ENCODE data around the gene PRDM2.

PRDM2 gene

GRCh38 chr1:13751458-13751871, 51.5 kb downstream of the PRDM2 start:
- TF ChIP-seq CTCF (conservative IDR thresholded peaks at IDR 0.05; ENCODE audit: low read length): no peak
- DNase-seq (ENCODE audit: low read depth): no peak
- H3K4me3 ChIP-seq (ENCODE audit: low read length): peak overlapping the region; percentile 83

- no peak for TF ChIP-seq CTCF (conservative IDR thresholded peaks at IDR 0.05; ENCODE audit: low read length)
- peak overlapping the region; percentile 83 for H3K4me3 ChIP-seq (ENCODE audit: low read length)
- DNase-seq (ENCODE audit: low read depth): no peak
Observed at GRCh38 chr1:13751985-13752384, 52.0 kb downstream of the PRDM2 start.

- no peak for TF ChIP-seq CTCF (conservative IDR thresholded peaks at IDR 0.05; ENCODE audit: low read length)
- no peak overlapping the region for H3K4me3 ChIP-seq (ENCODE audit: low read length)
- no peak for DNase-seq (ENCODE audit: low read depth)
Observed at GRCh38 chr1:13752852-13753251, 52.9 kb downstream of the PRDM2 start.

GRCh38 chr1:13753636-13754402, 53.8 kb downstream of the PRDM2 start:
- DNase-seq (ENCODE audit: low read depth): no peak
- TF ChIP-seq CTCF (conservative IDR thresholded peaks at IDR 0.05; ENCODE audit: low read length): no peak
- H3K4me3 ChIP-seq (ENCODE audit: low read length): no peak overlapping the region

GRCh38 chr1:13754510-13755103, 54.6 kb downstream of the PRDM2 start:
- peak; percentile 64 for DNase-seq (ENCODE audit: low read depth)
- TF ChIP-seq CTCF (conservative IDR thresholded peaks at IDR 0.05; ENCODE audit: low read length): no peak
- H3K4me3 ChIP-seq (ENCODE audit: low read length): no peak overlapping the region

- TF ChIP-seq CTCF (conservative IDR thresholded peaks at IDR 0.05; ENCODE audit: low read length): no peak
- DNase-seq (ENCODE audit: low read depth): no peak
- H3K4me3 ChIP-seq (ENCODE audit: low read length): no peak overlapping the region
Observed at GRCh38 chr1:13756557-13757315, 56.7 kb downstream of the PRDM2 start.

Measured in AG10803 (cell line).